T47D (cell line): Measurements from ENCODE around the gene SMARCB1.

ENCODE experiments used
- DNase-seq, 2 experiments: peaks; one replicate each; pipeline versions ENCODE4 v3.0.0 to v3.0.0-alpha.2; 2011 to 2012; ENCODE audit warnings: low read depth in 1 of 2, low spot score in 1 of 2
- JUND ChIP-seq: IDR thresholded peaks from 2 replicates; pipeline ENCODE4 v1.6.1; 2012; ENCODE audit warnings: low read depth
- in situ Hi-C: cut with HindIII; loops from 2 replicates; pipeline ENCODE4 v1.10.0; 2016; ENCODE audit warnings: low sequenced_read_pairs, low pct_unique_long_range_greater_than_20kb

SMARCB1 gene

DNA sequence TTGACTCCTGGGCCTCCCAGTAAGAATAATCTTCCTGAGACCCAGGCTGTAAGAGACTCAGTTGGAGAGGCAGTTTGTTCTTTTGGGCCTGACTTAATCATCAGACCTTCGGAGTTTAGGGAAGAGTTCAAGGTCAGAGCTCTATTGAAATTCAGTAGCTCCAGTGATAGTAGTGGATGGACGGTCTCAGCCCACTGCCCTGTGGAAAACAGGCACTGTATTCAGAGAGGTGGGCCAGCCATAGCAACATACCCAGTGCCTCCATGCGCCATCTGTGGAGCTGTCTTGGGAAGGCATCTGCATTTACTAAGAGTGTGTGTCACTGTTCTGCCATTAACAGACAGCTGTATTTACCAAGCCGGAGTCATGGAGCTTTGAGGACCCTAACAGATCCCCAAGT lies 2.9 kb downstream of the SMARCB1 start:
- DNase-seq: peak in 1 of 2 experiments; percentile 4
- TF ChIP-seq JUND: no peak
- in situ Hi-C loops: no loop called here

DNA sequence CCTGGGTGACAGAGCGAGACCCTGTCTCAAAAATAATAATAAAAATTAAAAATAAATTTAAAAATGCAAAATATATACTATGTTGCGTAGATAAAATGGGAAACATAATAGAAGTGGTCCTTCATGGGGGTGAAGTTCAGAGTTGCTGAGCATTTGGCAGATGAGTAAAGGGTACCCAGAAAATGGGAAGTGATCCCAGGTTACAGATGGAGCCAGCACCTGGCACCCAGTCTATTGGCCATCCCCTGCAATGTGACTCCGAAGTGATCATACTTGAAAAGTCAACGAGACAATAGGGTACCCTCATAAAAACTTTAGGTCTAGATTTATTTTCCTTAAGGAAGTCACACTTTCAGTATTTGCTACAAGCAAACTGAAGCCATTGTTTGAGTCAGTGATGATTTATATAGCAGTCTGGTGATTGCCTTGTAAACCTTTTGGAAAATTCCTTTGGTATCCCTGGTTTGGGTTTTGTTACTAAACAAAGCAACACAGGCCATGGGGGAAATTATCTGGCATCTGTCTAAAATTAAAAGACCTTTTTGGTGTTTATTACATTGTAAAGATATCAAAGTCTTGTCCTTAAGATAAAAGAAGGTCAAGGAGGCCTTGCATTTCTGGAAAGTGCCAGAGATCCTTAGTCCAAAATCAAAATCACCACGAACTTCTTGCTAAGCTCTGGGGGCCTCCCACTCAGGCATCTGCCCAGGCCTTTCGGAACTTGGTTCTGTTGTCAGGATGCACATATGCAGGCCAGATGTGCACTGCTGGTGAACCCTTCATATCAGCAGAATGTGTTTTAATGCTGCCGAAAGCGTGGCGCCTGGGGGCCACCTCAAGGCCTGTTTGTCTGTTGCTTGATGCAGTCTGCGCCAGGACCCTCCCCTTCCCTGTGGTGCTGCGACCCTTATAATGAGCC lies 4.3 kb downstream of the SMARCB1 start:
- TF ChIP-seq JUND: no peak
- in situ Hi-C loops: no loop called here
- DNase-seq: no peak

DNA sequence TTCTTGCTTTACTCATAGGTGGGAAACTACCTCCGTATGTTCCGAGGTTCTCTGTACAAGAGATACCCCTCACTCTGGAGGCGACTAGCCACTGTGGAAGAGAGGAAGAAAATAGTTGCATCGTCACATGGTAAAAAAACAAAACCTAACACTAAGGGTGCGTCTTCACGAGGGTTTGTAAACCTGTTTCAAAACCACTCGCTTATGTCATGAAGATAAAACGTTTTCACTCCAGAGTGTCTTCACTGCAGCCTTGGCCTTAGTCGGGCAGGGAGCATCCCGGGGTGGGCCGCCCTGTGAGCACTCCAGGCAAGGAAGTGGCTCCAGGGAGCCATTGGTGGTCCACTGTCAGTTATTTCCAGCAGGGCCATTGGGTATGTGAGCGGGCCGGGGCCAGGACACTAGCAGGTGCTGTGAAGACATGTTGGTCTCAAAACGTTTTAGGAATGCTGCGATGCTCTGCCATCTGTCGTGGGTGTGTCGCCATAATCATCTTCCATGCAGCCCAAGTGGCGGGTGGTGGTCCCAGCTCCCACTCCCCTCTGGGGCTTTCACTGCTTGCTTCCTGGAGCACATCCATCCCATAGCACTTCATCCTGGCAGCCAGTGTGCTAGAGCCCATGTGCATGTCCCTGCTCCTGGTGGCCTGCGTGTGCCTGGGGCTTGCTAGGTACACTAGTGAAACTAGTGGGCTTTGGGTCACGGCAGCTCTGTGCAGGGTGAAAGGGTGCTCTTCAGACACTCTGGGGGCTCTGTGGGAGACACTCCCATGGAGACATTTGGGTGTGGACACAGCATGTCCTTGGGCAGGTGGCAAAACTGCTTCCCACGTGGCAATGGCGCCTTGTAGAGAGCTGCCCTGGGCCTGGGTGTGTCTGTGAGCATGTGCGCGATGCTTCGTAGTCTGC lies 5.2 kb downstream of the SMARCB1 start:
- DNase-seq: no peak
- TF ChIP-seq JUND: no peak
- in situ Hi-C loops: no loop called here

DNA sequence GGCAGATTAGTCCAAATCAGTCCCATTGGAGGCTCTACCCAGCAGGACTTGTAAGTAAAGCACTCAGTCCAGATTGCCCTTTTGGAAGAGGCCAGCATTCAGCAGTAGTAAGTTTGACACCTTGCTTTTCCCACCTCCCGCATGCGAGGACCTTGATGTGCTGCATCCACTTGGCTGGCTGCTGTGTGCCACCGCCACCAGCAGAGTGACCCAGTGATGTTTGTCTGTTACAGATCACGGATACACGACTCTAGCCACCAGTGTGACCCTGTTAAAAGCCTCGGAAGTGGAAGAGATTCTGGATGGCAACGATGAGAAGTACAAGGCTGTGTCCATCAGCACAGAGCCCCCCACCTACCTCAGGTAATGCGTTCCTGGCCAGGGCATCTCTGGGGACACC lies 6.6 kb downstream of the SMARCB1 start:
- no peak for TF ChIP-seq JUND
- DNase-seq: no peak
- in situ Hi-C loops: no loop called here

DNA sequence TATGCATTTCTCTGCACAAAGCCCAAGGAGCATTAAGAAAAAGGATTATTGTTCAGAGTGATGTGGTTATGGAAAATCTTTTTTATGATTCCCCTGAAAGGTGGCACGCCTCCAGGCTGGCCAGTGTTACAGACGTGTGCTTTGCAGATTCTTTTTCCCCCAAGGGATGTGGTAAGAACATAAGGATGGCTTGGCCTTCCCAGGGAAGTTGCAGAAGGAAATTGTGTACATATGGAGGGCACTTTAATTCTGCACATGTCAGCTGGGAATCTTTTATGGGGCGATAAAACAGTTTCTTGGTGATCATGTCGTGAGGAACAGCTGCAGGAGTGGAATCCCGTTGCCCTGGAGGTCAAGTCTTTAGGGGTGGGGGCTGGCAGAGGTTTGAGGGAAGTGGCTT lies 9.7 kb downstream of the SMARCB1 start:
- no peak for TF ChIP-seq JUND

DNA sequence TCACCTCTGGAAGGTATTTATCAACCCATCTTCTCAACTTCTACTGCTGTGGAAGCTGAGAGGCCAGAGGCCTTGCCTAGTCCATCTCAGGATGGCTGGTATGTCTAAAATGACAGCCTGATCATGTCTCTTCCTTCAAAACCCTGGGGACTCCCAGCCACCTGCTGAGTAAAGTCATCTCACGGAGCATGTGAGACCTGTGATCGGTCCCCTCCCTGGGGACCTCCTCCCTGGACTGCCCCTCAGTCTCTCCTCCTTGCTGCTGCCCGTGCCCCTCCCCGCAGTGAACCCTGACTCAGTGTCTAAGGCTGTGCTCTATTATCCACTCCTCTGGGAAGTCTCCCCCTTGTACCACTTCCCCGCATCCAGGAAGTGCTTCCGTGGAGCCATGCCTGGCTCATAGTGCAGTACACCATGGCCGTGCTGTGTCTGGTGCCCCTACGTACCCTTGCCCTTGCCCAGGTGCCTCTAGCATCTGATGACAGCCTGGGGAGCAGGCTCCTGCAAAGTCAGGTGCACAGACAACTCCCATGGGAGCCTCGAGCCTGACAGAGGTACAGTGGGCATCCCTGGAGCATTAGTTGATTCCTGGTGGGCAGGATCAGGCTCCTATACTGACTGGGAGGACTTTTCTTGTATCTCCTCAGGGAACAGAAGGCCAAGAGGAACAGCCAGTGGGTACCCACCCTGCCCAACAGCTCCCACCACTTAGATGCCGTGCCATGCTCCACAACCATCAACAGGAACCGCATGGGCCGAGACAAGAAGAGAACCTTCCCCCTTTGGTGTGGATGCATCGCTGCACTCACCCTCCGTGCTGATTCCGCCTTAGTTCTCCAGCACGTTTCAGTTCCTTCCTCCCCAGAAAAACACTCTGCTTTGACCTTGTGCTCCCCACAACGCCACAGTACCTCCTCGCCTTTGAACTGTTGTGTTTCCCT lies 13.8 kb downstream of the SMARCB1 start:
- in situ Hi-C loops: no loop called here
- DNase-seq: no peak
- no peak for TF ChIP-seq JUND

More for the DNA sequence above, 9.7 kb downstream of the SMARCB1 start:
- DNase-seq: no peak
- in situ Hi-C loops: no loop called here

DNA sequence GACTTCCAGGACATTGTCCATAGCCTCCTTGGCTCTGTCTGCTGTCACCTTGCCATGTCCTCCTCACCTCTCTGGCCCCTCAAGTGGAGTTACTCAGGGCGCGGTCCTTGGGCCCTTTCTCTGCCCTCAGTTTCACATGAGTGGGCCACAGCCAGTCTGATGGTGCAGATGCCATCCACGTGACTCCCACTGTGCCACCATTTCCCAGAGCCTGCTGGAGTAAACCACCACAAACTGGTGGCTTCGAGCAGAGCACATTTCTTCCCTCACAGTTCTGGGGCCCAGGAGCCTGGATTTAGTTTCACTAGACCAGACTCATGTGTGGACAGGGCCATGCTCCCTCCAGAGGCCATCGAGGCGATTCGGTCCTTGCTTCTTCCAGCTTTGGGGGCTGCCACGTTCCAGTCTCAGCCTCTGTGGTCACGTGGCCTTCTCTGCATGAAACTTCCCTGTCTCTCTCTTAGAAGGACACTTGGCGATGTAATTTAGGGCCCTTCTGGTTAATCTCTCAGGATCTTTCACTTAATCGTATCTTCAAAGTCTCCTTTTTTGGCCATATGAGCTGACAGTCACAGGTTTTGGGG lies 14.6 kb downstream of the SMARCB1 start:
- no peak for TF ChIP-seq JUND
- DNase-seq: no peak
- in situ Hi-C loops: no loop called here

DNA sequence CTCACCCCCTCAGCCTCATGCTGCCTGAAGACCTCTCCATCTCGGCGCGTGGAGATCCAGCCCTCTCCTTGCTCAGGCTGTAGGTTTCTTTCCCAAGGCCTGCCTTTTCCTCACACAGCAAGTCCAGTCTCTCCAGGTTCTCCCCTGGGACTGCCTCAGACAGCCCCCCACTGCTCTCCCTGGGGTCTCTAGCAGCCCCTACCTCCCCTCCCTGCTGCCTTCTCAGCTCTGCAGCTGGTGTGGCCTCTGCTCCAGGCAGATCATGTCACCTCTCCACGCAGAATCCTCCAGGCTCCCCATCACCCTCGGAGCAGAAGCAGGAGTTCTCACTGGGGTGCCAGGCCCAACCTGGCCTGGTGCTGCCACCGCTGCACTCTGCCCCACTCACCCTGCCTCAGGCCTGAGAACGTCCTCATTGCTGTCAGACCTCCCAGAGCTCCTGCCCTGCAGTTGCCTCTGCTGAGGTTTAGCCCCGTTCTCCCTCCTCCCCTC lies 15.2 kb downstream of the SMARCB1 start:
- in situ Hi-C loops: no loop called here
- DNase-seq: no peak
- no peak for TF ChIP-seq JUND

DNA sequence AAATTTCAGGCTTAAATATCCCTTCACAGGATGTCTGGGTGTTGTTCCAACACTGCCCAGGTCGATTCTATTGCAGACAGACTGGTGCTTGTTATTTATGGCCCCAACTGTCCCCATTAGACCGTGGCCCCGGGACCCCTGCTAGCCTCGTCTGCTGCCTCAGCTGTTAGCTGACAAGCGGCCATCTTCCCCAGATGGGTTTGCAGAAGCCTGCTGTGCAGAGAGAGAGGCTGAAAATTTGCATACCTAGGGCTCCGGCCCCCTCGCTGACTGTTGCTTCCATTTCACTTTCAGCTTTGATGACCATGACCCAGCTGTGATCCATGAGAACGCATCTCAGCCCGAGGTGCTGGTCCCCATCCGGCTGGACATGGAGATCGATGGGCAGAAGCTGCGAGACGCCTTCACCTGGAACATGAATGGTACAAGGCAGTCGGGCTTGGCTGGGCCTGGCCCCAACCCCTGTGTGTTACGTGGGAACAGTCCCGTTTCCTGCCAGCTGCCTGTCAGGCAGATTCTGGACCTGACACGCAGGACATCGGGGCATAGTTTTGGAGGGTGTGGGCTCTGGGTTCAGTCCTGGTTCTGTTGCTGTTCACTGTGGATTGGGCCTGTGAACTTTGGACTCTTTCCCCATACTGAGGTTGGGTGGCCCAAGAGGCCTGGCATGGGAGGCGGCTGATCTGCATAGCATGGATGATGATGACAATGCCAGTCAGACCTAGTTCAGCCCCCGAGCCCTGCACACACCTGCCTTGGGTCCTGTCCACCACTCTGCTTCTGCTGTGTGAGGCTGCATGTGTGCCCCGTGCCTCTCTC lies 16.4 kb downstream of the SMARCB1 start:
- in situ Hi-C loops: no loop called here
- DNase-seq: no peak
- TF ChIP-seq JUND: no peak

DNA sequence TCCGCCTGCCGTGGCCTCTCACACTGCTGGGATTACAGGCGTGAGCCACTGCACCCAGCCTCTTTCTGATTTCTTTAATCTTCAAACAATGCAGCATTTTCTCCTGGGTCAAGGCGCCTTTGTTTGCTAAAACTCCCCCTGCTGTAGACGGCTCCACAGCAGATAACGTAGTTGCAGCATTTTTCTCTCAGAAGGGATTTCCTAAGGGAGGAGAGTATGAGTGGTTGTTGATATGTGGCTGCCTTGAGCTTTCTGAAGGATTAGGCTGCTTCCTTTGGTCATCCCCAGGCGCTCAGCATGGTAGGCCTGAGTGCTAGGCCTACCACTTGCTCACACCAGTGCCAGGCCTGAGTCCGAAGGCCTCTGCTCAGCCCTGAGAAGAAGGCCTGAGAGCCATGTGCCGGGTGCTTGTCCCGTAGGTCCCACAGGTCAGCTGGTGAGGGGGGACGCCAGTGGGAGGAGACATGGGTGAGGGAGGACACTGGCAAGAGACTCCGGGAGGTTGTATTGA lies 18.1 kb downstream of the SMARCB1 start:
- in situ Hi-C loops: no loop called here
- no peak for DNase-seq
- no peak for TF ChIP-seq JUND

DNA sequence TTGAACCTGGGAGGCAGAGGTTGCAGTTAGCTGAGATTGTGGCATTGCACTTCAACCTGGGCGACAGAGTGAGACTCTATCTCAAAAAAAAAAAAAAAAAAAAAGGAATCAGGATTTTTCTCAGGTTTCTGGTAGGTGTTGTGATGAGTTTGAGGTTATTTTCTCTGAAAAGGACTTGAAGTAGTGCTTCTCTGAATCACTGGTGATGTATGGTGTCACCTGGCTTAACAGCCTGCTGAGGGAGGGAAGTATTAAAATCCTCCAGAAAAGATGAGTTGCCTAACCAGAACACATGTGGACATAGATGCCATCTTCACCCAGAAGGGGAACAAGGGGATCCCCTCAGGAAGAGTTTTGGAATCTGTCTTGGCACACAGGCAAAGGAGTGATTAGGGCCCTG lies 20.1 kb downstream of the SMARCB1 start:
- TF ChIP-seq JUND: no peak
- in situ Hi-C loops: no loop called here
- DNase-seq: no peak
